Measurements from ENCODE around the gene CD22. TPM values are rescaled to one million over a fixed set of nuclear protein-coding genes. Genes with fewer than 3 reads are reported as not detected.

Gene CD22
- total RNA-seq, 1 experiment from 2014 or later = 454 TPM

GRCh38 chr19:35306473-35307246, 22.3 kb upstream of the CD22 start:
- DNase-seq = peak; percentile 81
- Histone ChIP-seq H3K4me2 (ENCODE audit: low read depth, low read length, poor library complexity, severe bottlenecking) (no peak overlapping the region), H3K4me3 (ENCODE audit: low read length) (no peak overlapping the region)

GRCh38 chr19:35307931-35308330, 21.1 kb upstream of the CD22 start:
- no peaks in the 10 kb centered on the region for H3K79me2 ChIP-seq (ENCODE audit: low read length)
- H2AFZ ChIP-seq (ENCODE audit: low read length) = no peak overlapping the region
- peaks cover 24% of the 10 kb centered on the region for H3K4me1 ChIP-seq (ENCODE audit: low read length)
- no peak for DNase-seq
- H3K9me2 ChIP-seq (replicated peaks; ENCODE audit: insufficient read depth, low read length) = no peaks in the 10 kb centered on the region
- H4K20me1 ChIP-seq (ENCODE audit: insufficient read depth, low read depth, low read length) = no peaks in the 10 kb centered on the region
- no peaks in the 10 kb centered on the region for H3K36me3 ChIP-seq (ENCODE audit: insufficient read depth, low read length)
- H3K9ac ChIP-seq (ENCODE audit: low read length) = no peak overlapping the region
- H3K27me3 ChIP-seq (ENCODE audit: low read length) = no peaks in the 10 kb centered on the region
- no peak overlapping the region for H3K4me2 ChIP-seq (ENCODE audit: low read depth, low read length, poor library complexity, severe bottlenecking)
- no peak overlapping the region for H3K27ac ChIP-seq (ENCODE audit: low read length)
- H3K9me3 ChIP-seq (ENCODE audit: low read length) = no peaks in the 10 kb centered on the region
- no peak overlapping the region for H3K4me3 ChIP-seq (ENCODE audit: low read length)

More at GRCh38 chr19:35306473-35307246, 22.3 kb upstream of the CD22 start:
- Histone ChIP-seq H3K27ac (ENCODE audit: low read length) (no peak overlapping the region), H3K9ac (ENCODE audit: low read length) (no peak overlapping the region), H3K9me2 (replicated peaks; ENCODE audit: insufficient read depth, low read length) (no peaks in the 10 kb centered on the region), H3K9me3 (ENCODE audit: low read length) (no peaks in the 10 kb centered on the region), H3K36me3 (ENCODE audit: insufficient read depth, low read length) (no peaks in the 10 kb centered on the region), H3K79me2 (ENCODE audit: low read length) (no peaks in the 10 kb centered on the region), H3K4me1 (ENCODE audit: low read length) (peaks cover 24% of the 10 kb centered on the region), H4K20me1 (ENCODE audit: insufficient read depth, low read depth, low read length) (no peaks in the 10 kb centered on the region), H3K27me3 (ENCODE audit: low read length) (no peaks in the 10 kb centered on the region), H2AFZ (ENCODE audit: low read length) (no peak overlapping the region)

GRCh38 chr19:35308910-35309309, 20.1 kb upstream of the CD22 start:
- Histone ChIP-seq H2AFZ (ENCODE audit: low read length) (no peak overlapping the region), H3K9ac (ENCODE audit: low read length) (no peak overlapping the region), H3K4me1 (ENCODE audit: low read length) (peaks cover 28% of the 10 kb centered on the region), H3K36me3 (ENCODE audit: insufficient read depth, low read length) (no peaks in the 10 kb centered on the region), H4K20me1 (ENCODE audit: insufficient read depth, low read depth, low read length) (no peaks in the 10 kb centered on the region), H3K9me2 (replicated peaks; ENCODE audit: insufficient read depth, low read length) (no peaks in the 10 kb centered on the region), H3K4me2 (ENCODE audit: low read depth, low read length, poor library complexity, severe bottlenecking) (no peak overlapping the region), H3K4me3 (ENCODE audit: low read length) (no peak overlapping the region), H3K27me3 (ENCODE audit: low read length) (no peaks in the 10 kb centered on the region), H3K9me3 (ENCODE audit: low read length) (no peaks in the 10 kb centered on the region), H3K79me2 (ENCODE audit: low read length) (no peaks in the 10 kb centered on the region), H3K27ac (ENCODE audit: low read length) (no peak overlapping the region)
- no peak for DNase-seq

GRCh38 chr19:35309481-35310279, 19.3 kb upstream of the CD22 start:
- H2AFZ ChIP-seq (ENCODE audit: low read length) = no peak overlapping the region
- H3K36me3 ChIP-seq (ENCODE audit: insufficient read depth, low read length) = no peaks in the 10 kb centered on the region
- no peaks in the 10 kb centered on the region for H3K27me3 ChIP-seq (ENCODE audit: low read length)
- no peaks in the 10 kb centered on the region for H4K20me1 ChIP-seq (ENCODE audit: insufficient read depth, low read depth, low read length)
- H3K27ac ChIP-seq (ENCODE audit: low read length) = no peak overlapping the region
- no peak overlapping the region for H3K9ac ChIP-seq (ENCODE audit: low read length)
- H3K9me2 ChIP-seq (replicated peaks; ENCODE audit: insufficient read depth, low read length) = no peaks in the 10 kb centered on the region
- no peaks in the 10 kb centered on the region for H3K79me2 ChIP-seq (ENCODE audit: low read length)
- no peak for DNase-seq
- no peak overlapping the region for H3K4me2 ChIP-seq (ENCODE audit: low read depth, low read length, poor library complexity, severe bottlenecking)
- H3K4me3 ChIP-seq (ENCODE audit: low read length) = no peak overlapping the region
- peaks cover 28% of the 10 kb centered on the region for H3K4me1 ChIP-seq (ENCODE audit: low read length)
- no peaks in the 10 kb centered on the region for H3K9me3 ChIP-seq (ENCODE audit: low read length)

- no peaks in the 10 kb centered on the region for H3K36me3 ChIP-seq (ENCODE audit: insufficient read depth, low read length)
- H3K9me3 ChIP-seq (ENCODE audit: low read length) = no peaks in the 10 kb centered on the region
- no peak for DNase-seq
- H3K4me3 ChIP-seq (ENCODE audit: low read length) = no peak overlapping the region
- H3K79me2 ChIP-seq (ENCODE audit: low read length) = no peaks in the 10 kb centered on the region
- H3K4me1 ChIP-seq (ENCODE audit: low read length) = peaks cover 24% of the 10 kb centered on the region
- no peaks in the 10 kb centered on the region for H3K27me3 ChIP-seq (ENCODE audit: low read length)
- H3K4me2 ChIP-seq (ENCODE audit: low read depth, low read length, poor library complexity, severe bottlenecking) = no peak overlapping the region
- no peak overlapping the region for H3K9ac ChIP-seq (ENCODE audit: low read length)
- no peaks in the 10 kb centered on the region for H3K9me2 ChIP-seq (replicated peaks; ENCODE audit: insufficient read depth, low read length)
- no peak overlapping the region for H2AFZ ChIP-seq (ENCODE audit: low read length)
- H4K20me1 ChIP-seq (ENCODE audit: insufficient read depth, low read depth, low read length) = no peaks in the 10 kb centered on the region
- no peak overlapping the region for H3K27ac ChIP-seq (ENCODE audit: low read length)
Measured at GRCh38 chr19:35310331-35310730, 18.7 kb upstream of the CD22 start.

- no peaks in the 10 kb centered on the region for H3K79me2 ChIP-seq (ENCODE audit: low read length)
- no peaks in the 10 kb centered on the region for H3K27me3 ChIP-seq (ENCODE audit: low read length)
- no peak overlapping the region for H2AFZ ChIP-seq (ENCODE audit: low read length)
- H3K4me1 ChIP-seq (ENCODE audit: low read length) = peaks cover 18% of the 10 kb centered on the region
- no peaks in the 10 kb centered on the region for H3K9me3 ChIP-seq (ENCODE audit: low read length)
- H3K9me2 ChIP-seq (replicated peaks; ENCODE audit: insufficient read depth, low read length) = no peaks in the 10 kb centered on the region
- no peak overlapping the region for H3K9ac ChIP-seq (ENCODE audit: low read length)
- DNase-seq = no peak
- H3K36me3 ChIP-seq (ENCODE audit: insufficient read depth, low read length) = no peaks in the 10 kb centered on the region
- no peaks in the 10 kb centered on the region for H4K20me1 ChIP-seq (ENCODE audit: insufficient read depth, low read depth, low read length)
- H3K4me3 ChIP-seq (ENCODE audit: low read length) = no peak overlapping the region
- no peak overlapping the region for H3K27ac ChIP-seq (ENCODE audit: low read length)
- no peak overlapping the region for H3K4me2 ChIP-seq (ENCODE audit: low read depth, low read length, poor library complexity, severe bottlenecking)
Measured at GRCh38 chr19:35310811-35311465, 18.0 kb upstream of the CD22 start.

- H3K36me3 ChIP-seq (ENCODE audit: insufficient read depth, low read length) = no peaks in the 10 kb centered on the region
- DNase-seq = no peak
- peaks cover 14% of the 10 kb centered on the region for H3K4me1 ChIP-seq (ENCODE audit: low read length)
- no peak overlapping the region for H3K9ac ChIP-seq (ENCODE audit: low read length)
- no peak overlapping the region for H3K4me3 ChIP-seq (ENCODE audit: low read length)
- no peaks in the 10 kb centered on the region for H3K9me3 ChIP-seq (ENCODE audit: low read length)
- no peak overlapping the region for H2AFZ ChIP-seq (ENCODE audit: low read length)
- H3K27me3 ChIP-seq (ENCODE audit: low read length) = no peaks in the 10 kb centered on the region
- H4K20me1 ChIP-seq (ENCODE audit: insufficient read depth, low read depth, low read length) = no peaks in the 10 kb centered on the region
- H3K79me2 ChIP-seq (ENCODE audit: low read length) = no peaks in the 10 kb centered on the region
- no peak overlapping the region for H3K27ac ChIP-seq (ENCODE audit: low read length)
- no peak overlapping the region for H3K4me2 ChIP-seq (ENCODE audit: low read depth, low read length, poor library complexity, severe bottlenecking)
- H3K9me2 ChIP-seq (replicated peaks; ENCODE audit: insufficient read depth, low read length) = no peaks in the 10 kb centered on the region
Measured at GRCh38 chr19:35311901-35312665, 16.9 kb upstream of the CD22 start.

All from Karpas-422 (cell line).